GM21367 (cell line): ENCODE data around the gene TLCD1.
A peak's percentile ranks its signal among the peaks of the same experiment; 100 is the strongest.

Experiments used
- ATAC-seq: cut with Tn5 transposase; IDR thresholded peaks from one replicate; pipeline ENCODE4 v1.9.1; 2021; ENCODE audit not compliant: unreplicated experiment

The TLCD1 gene, protein sequence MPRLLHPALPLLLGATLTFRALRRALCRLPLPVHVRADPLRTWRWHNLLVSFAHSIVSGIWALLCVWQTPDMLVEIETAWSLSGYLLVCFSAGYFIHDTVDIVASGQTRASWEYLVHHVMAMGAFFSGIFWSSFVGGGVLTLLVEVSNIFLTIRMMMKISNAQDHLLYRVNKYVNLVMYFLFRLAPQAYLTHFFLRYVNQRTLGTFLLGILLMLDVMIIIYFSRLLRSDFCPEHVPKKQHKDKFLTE

GRCh38 chr17:28726226-28726626, at the start of gene TLCD1:
TSS of gene TLCD1 (minus strand) at chr17:28726233. CDS start at chr17:28726097, 136 bp downstream.
- no peak for ATAC-seq

DNA sequence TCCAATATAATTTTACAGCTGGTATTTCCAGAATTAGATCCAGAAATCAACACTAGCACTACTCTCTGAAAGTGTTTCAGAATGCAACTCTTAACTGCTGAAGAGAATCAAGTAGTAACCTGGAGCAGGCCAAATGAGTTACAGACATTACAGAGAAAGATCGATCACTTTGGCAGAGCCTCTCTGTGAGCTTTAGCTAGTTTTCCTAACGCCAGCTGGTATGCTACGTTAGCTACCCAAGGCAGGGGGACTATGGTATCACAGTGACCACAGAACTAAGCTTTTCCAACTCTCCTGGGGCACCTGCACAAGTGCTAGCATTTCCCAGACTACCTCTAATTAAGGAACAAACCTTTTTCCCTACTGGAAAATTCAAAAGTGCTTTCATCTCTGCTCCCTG, 48.2 kb upstream of the TLCD1 start:
- no peak for ATAC-seq

- no peak for ATAC-seq
Observed at GRCh38 chr17:28773736-28774135, 47.7 kb upstream of the TLCD1 start.

GRCh38 chr17:28765038-28765437, 39.0 kb upstream of the TLCD1 start:
- no peak for ATAC-seq

DNA sequence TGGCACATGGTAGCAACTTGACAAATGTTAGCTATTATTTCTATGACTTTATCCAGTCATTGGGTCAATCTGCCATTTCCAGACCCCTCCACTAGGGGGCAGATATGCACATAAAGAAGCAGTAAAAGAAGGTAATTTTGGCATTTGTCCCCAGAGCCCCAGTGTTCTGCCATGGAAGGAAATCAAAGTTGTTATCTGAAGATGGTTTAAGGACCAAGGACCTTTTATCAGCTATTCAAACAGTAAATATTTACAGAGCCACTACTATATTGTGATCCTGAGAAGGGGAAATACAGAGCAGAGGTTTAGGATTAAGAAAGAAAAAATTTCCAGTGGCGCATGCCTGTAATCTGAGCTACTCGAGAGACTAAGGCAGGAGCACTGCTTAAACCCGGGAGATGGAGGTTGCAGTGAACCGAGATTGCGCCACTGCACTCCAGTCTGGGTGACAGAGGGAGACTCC, 37.8 kb upstream of the TLCD1 start:
- no peak for ATAC-seq

DNA sequence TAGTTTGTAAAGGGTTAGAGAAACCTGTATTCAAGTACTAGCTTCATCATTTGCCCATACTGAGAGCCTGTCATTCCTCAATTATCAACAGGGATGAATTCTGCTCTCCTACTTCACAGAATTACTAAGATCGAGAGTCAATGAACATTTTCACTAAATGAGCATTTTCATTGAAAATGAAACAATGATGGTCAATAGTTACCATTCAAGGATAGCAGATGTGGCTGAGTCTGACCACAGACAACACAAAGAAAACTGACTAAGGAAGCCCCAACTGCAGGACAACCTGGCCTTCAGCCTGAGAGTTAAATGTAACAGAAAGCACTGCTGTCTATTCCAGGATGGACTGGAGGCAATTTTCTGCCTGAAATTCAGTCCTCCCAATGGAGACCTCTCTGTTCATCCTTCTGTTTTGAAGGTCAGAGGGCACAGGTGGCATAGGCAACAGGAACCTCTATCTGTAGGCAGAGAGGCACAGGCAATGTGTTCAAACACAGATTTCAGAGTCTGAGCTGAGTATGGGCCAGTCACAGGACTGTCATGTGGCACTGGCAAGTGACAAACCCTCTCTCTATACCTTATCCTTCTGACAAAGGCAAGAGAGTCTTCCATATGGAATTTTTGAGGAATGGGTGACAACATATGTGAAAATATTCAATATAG, 37.2 kb upstream of the TLCD1 start:
- ATAC-seq, result no peak

DNA sequence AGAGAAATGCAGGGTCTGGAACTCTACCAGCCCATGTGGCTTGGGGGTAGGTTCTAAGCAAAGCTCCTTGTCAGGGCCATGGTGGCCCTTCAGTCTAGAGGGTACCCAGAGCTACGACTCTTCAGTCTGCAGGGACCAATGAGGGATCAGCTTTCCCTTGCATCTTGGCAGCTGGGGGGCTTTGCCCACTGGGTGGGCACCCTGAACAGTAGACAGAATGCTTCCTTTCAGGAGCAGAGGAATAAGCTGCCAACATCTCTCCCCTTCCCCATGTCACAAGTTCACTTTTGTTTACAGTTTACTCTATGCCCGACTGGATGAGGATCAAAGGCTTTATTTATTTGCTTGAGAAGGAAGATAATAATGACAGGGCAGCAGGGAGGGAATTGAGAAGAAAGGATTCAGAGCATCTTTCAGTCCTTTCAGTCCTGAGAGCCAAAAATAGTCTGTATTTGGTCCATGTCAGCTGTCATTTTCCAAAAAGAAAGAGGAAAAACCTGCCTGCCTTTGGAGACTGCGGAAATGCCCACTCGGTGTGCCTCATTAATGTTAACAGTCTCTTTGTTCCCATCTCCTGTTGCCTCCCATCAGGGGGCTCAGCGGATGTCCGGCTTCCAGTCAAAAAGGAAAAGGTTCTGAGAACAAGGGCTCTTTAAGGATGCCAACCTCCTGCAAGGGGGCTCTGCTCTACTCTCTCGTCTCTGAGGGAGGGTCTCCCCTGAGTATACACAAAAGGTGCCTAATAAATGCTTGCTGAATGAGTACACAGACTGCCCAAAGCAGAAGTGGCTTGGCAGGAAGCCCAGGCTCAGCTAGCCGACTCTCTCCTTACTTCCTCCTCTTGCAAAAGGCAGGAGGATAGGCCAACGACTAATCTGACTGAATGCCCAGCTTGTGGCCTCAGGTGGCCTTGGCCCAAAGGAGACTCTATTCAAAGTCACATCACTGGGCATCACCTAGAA, 34.8 kb upstream of the TLCD1 start:
- no peak for ATAC-seq

- ATAC-seq, result no peak
Observed at GRCh38 chr17:28759256-28759865, 33.3 kb upstream of the TLCD1 start.

GRCh38 chr17:28758411-28759121, 32.5 kb upstream of the TLCD1 start:
- no peak for ATAC-seq

DNA sequence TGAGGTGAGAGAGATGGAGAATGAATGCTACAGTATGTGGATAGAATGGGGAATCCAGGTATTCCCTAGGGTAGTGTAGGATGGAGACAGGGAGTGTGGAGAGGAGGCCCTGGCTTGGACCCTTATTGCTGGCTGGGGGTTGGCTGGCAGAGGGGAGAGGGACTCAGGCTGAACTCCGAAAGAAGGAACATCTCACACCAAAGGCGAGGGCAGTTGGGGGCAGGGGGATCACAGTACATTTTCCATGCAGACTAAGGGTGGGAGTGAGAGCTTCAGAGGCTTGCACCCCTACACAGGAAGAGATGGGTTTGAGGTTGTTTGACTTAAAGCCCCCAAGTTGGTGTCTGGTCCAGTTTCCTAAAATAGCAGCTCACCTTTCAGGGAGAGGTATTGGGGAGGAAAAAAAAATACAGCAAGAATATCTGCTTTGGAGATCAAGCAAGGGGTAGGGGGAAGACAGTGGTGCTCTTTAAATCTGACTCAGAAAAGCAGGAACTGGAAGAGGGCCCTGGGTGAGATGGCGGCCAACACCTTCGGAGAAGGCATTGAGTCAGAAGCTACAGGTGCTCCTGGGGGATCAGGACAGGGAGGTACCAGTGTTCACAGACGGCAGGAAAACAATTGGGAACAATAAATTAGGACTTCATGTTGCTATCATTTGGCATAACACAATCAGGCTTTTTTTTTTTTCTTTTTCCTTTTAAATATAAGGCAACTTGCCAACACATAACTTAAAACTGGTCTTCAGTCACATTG, 30.2 kb upstream of the TLCD1 start:
- no peak for ATAC-seq

- ATAC-seq, result no peak
Observed at GRCh38 chr17:28755486-28755885, 29.5 kb upstream of the TLCD1 start.

DNA sequence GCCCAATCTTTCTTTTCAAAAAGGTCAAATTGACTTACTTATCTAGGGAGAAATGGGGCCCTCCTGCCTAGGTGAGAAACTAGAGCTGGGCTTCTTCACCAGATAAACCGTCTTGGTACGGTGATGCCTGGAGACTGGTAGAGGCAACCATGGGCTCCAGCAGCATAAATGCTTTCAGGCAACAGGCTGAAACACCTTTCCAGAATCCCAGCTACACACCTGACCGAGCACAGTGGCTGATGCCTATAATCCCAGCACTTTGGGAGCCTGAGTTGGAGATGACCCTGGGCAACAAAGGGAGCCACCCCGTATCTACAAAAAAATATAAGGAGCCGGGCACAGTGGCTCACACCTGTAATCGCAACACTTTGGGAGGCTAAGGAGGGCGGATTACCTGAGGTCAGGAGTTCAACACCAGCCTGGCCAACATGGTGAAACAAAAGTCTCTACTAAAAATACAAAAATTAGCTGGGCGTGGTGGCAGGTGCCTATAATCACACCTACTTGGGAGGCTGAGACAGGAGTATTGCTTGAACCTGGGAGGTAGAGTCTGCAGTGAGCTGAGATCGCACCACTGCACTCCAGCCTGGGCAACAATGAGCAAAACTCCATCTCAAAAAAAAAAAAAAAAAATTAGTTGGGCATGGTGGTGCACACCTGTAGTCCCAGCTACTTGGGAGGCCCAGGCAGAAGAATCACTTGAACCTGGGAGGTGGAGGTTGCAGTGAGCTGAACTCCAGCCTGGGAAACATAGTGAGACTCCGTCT, 25.8 kb upstream of the TLCD1 start:
- ATAC-seq, result no peak

DNA sequence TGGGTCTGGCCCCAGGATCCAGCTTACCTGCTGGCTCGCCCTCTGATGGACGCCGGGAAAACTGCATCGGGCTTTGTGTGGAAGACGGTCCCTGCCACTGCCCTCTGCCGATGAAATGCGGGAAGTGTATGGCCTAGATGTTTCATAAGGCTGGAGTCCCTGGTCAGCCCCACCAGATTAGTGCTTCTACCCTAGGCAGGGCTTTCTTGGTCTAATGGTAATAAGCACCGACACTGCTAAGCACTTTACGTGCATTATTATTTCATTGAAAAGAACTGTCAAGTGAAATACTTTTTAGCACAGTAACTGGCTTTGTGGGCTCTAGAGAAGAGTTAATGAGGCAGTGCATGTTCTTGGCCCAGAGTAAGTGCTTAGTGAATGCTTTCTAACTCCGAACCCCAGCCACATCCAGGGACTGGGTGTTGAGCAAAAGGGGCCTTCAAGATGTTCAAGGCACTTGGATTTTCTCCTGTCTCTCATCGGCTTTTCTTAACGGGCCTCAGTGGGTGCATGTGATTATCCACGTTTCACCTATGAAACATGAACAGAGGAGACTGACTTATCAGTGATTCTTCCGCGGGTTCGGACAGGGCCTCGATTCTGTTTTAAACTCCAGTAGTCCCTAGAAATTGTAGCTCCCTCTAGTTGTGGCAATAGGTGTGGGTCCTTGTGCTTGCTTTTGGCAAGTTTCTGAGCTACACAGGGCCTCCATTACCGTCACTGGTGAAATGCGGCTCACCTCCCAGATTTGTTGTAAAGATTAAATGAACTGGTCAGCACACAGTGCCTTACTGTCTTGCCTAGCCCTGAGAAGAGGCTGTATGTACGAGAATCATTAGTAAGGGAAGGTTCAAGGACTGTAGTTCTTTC, 24.4 kb upstream of the TLCD1 start:
- peak; percentile 52 for ATAC-seq

DNA sequence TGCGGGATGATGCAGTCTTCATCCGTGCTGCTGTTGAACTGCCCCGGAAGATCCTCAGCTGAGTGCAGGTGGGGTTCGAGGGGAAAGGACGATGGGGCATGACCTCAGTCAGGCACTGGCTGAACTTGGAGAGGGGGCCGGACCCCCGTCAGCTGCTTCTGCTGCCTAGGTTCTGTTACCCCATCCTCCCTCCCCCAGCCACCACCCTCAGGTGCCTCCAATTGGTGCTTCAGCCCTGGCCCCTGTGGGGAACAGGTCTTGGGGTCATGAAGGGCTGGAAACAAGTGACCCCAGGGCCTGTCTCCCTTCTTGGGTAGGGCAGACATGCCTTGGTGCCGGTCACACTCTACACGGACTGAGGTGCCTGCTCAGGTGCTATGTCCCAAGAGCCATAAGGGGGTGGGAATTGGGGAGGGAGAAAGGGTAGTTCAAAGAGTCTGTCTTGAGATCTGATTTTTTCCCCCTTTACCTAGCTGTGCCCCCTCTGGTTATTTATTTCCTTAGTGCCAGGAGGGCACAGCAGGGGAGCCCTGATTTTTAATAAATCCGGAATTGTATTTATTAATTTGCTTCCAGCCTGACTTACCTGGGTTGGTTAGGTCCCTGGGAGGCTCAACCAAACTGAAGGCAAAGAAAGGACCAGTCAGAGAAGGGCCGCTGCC, 23.6 kb upstream of the TLCD1 start:
- ATAC-seq, result no peak

GRCh38 chr17:28748852-28749515, 23.0 kb upstream of the TLCD1 start:
- ATAC-seq, result no peak

- no peak for ATAC-seq
Observed at GRCh38 chr17:28747801-28748750, 22.0 kb upstream of the TLCD1 start.
